Sigmoid colon (tissue), 4 donors: ENCODE measurements around the gene COL5A1.

ENCODE experiments used
- CTCF ChIP-seq, 4 experiments: fragments of 450-650 bp in 3 of 4; fragments of 200-600 bp in 1 of 4; IDR thresholded peaks; one replicate each; pipeline ENCODE4 v1.5.1; 2016 to 2019; ENCODE audit warnings: antibody characterized with exemption in 4 of 4, mild to moderate bottlenecking in 3 of 4, moderate library complexity in 2 of 4
- EP300 ChIP-seq, 4 donors: sonication (generic); formaldehyde crosslinking; IDR thresholded peaks; one replicate each; pipeline ENCODE4 v1.6.1; 2017; ENCODE audit warnings: antibody characterized with exemption in 4 of 4

GRCh38 chr9:134785325-134786108 lies 143.9 kb downstream of the COL5A1 start:
- TF ChIP-seq EP300 (IDR thresholded peaks at IDR 0.05) (no peak), CTCF (IDR thresholded peaks at IDR 0.05) (no peak)
